ENCODE measurements around the gene STEAP1B. TPM values are rescaled to one million over a fixed set of nuclear protein-coding genes. Genes with fewer than 3 reads are reported as not detected.

The STEAP1B gene
- polyA plus RNA-seq, 3 donors = 0.16 TPM; not detected in 2

- WGBS (ENCODE audit: insufficient coverage) = no CpG with 5 or more reads among the region's 2 CpGs
- H3K27ac ChIP-seq (ENCODE audit: low read depth in 1 of 2, low read length in 2 of 2) = no peak overlapping the region
- H2AFZ ChIP-seq (ENCODE audit: insufficient read depth, low read depth, low read length, poor library complexity, severe bottlenecking) = no peak overlapping the region
Observed at GRCh38 chr7:22486597-22486996, 13.4 kb downstream of the STEAP1B start.

GRCh38 chr7:22485189-22485588, 14.8 kb downstream of the STEAP1B start:
- H3K9ac ChIP-seq (ENCODE audit: insufficient read depth, low read length, poor library complexity, severe bottlenecking) = no peak overlapping the region
- Mint-ChIP-seq H3K9me3 (peaks cover 0 to 2% (median 0%) of the 10 kb centered on the region in 7 donors), H3K27ac (no peak overlapping the region), H3K27me3 (ENCODE audit: low read depth in 3 of 3) (peaks cover 9 to 21% (median 12%) of the 10 kb centered on the region in 3 donors), H3K36me3 (no peaks in the 10 kb centered on the region), H3K4me1 (peaks cover 24% of the 10 kb centered on the region), H3K4me3 (no peak overlapping the region)
- H3K79me2 ChIP-seq (ENCODE audit: insufficient read depth, low read length) = no peaks in the 10 kb centered on the region
- H3K4me1 ChIP-seq (ENCODE audit: control insufficient read depth in 1 of 2, insufficient read depth in 2 of 2, low read length in 2 of 2) = peaks cover 15 to 16% of the 10 kb centered on the region in 2 donors
- intact Hi-C loops (cut with micrococcal nuclease) = no loop called here
- peaks cover 9% of the 10 kb centered on the region in 2 donors for H3K27me3 ChIP-seq (ENCODE audit: control insufficient read depth in 2 of 2, insufficient read depth in 2 of 2, low read length in 2 of 2)
- H3K4me3 ChIP-seq (replicated peaks in 1 of 3; ENCODE audit: low read depth in 2 of 3, low read length in 3 of 3) = no peak overlapping the region
- H3K27ac ChIP-seq (ENCODE audit: low read depth in 1 of 2, low read length in 2 of 2) = no peak overlapping the region
- no peak overlapping the region for H3K4me2 ChIP-seq (replicated peaks; ENCODE audit: extremely low read depth, low read length, poor library complexity, severe bottlenecking)
- no peak for DNase-seq
- no peak overlapping the region for H2AFZ ChIP-seq (ENCODE audit: insufficient read depth, low read depth, low read length, poor library complexity, severe bottlenecking)
- H4K20me1 ChIP-seq (ENCODE audit: insufficient read depth, low read length) = no peaks in the 10 kb centered on the region
- no peaks in the 10 kb centered on the region for H3K9me3 ChIP-seq (replicated peaks in 1 of 2; ENCODE audit: control insufficient read depth in 1 of 2, insufficient read depth in 1 of 2, low read length in 2 of 2)
- no peaks in the 10 kb centered on the region for H3K36me3 ChIP-seq (replicated peaks in 1 of 2; ENCODE audit: control insufficient read depth in 1 of 2, insufficient read depth in 2 of 2, low read length in 2 of 2)
- TF ChIP-seq, protein P1, sequence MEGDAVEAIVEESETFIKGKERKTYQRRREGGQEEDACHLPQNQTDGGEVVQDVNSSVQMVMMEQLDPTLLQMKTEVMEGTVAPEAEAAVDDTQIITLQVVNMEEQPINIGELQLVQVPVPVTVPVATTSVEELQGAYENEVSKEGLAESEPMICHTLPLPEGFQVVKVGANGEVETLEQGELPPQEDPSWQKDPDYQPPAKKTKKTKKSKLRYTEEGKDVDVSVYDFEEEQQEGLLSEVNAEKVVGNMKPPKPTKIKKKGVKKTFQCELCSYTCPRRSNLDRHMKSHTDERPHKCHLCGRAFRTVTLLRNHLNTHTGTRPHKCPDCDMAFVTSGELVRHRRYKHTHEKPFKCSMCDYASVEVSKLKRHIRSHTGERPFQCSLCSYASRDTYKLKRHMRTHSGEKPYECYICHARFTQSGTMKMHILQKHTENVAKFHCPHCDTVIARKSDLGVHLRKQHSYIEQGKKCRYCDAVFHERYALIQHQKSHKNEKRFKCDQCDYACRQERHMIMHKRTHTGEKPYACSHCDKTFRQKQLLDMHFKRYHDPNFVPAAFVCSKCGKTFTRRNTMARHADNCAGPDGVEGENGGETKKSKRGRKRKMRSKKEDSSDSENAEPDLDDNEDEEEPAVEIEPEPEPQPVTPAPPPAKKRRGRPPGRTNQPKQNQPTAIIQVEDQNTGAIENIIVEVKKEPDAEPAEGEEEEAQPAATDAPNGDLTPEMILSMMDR (IDR thresholded peaks at IDR 0.05) = no peak

More at GRCh38 chr7:22486597-22486996, 13.4 kb downstream of the STEAP1B start:
- Histone ChIP-seq H3K9ac (ENCODE audit: insufficient read depth, low read length, poor library complexity, severe bottlenecking) (no peak overlapping the region), H3K27me3 (ENCODE audit: control insufficient read depth in 2 of 2, insufficient read depth in 2 of 2, low read length in 2 of 2) (peaks cover 0 to 2% of the 10 kb centered on the region in 2 donors), H3K9me3 (replicated peaks in 1 of 2; ENCODE audit: control insufficient read depth in 1 of 2, insufficient read depth in 1 of 2, low read length in 2 of 2) (no peaks in the 10 kb centered on the region), H4K20me1 (ENCODE audit: insufficient read depth, low read length) (no peaks in the 10 kb centered on the region), H3K4me1 (ENCODE audit: control insufficient read depth in 1 of 2, insufficient read depth in 2 of 2, low read length in 2 of 2) (peaks cover 10 to 11% of the 10 kb centered on the region in 2 donors), H3K79me2 (ENCODE audit: insufficient read depth, low read length) (no peaks in the 10 kb centered on the region), H3K36me3 (replicated peaks in 1 of 2; ENCODE audit: control insufficient read depth in 1 of 2, insufficient read depth in 2 of 2, low read length in 2 of 2) (no peaks in the 10 kb centered on the region), H3K4me2 (replicated peaks; ENCODE audit: extremely low read depth, low read length, poor library complexity, severe bottlenecking) (no peak overlapping the region), H3K4me3 (replicated peaks in 1 of 3; ENCODE audit: low read depth in 2 of 3, low read length in 3 of 3) (no peak overlapping the region)
- H3K4me1 Mint-ChIP-seq = peaks cover 19% of the 10 kb centered on the region
- peaks cover 6 to 15% (median 8%) of the 10 kb centered on the region in 3 donors for H3K27me3 Mint-ChIP-seq (ENCODE audit: low read depth in 3 of 3)
- H3K9me3 Mint-ChIP-seq = peaks cover 0 to 2% (median 0%) of the 10 kb centered on the region in 7 donors
- no peak overlapping the region for H3K4me3 Mint-ChIP-seq
- intact Hi-C loops (cut with micrococcal nuclease) = no loop called here
- H3K27ac Mint-ChIP-seq = no peak overlapping the region
- no peak for DNase-seq
- TF ChIP-seq, protein P1 (IDR thresholded peaks at IDR 0.05) = no peak
- H3K36me3 Mint-ChIP-seq = no peaks in the 10 kb centered on the region
